PC-9 (cell line): ENCODE measurements around the gene UGGT1. TPM values are rescaled to one million over a fixed set of nuclear protein-coding genes. Genes with fewer than 3 reads are reported as not detected.

Experiments used
- BruUV-seq: library from RNA; stranded (reverse); fragments of 400-500 nt; replicated peaks from 2 replicates; lab custom pipeline; 2021; lab: Mats Ljungman, UMichigan
- CTCF ChIA-PET: fragments of 300-600 bp; sonication (Branson Sonifier 250); formaldehyde crosslinking; loops from one replicate; lab custom pipeline; 2022; ENCODE audit warnings: antibody characterized with exemption; lab: Charles Lee
- POLR2A ChIA-PET: fragments of 300-600 bp; sonication (Branson Sonifier 250); formaldehyde crosslinking; loops from one replicate; lab custom pipeline; 2022; ENCODE audit warnings: antibody characterized with exemption; ENCODE audit not compliant: unreplicated experiment; lab: Charles Lee
- DNase-seq, 2 experiments: peaks; one replicate each; pipeline versions ENCODE4 v3.0.0 to v3.0.0-alpha.2; 2015 to 2022; ENCODE audit warnings: mixed read lengths in 1 of 2
- H2AFZ ChIP-seq: fragments of 200-600 bp; sonication (generic); 2 replicates; pipeline ENCODE4 v1.8.1; 2017; ENCODE audit warnings: antibody characterized with exemption
- H3F3A ChIP-seq: fragments of 200-600 bp; sonication (generic); 2 replicates; pipeline ENCODE4 v1.8.1; 2017; ENCODE audit warnings: antibody characterized with exemption, mild to moderate bottlenecking, low read depth; ENCODE audit not compliant: insufficient read depth
- H3K27ac ChIP-seq: fragments of 200-600 bp; sonication (generic); 2 replicates; pipeline ENCODE4 v1.6.1; 2016; ENCODE audit warnings: mixed run types
- H3K27me3 ChIP-seq: fragments of 200-600 bp; sonication (generic); 2 replicates; pipeline ENCODE4 v1.6.1; 2016; ENCODE audit warnings: low read depth, mixed run types; ENCODE audit not compliant: insufficient read depth
- H3K36me3 ChIP-seq: fragments of 200-600 bp; sonication (generic); 2 replicates; pipeline ENCODE4 v1.6.1; 2016; ENCODE audit warnings: low read depth, mixed run types
- H3K4me1 ChIP-seq: fragments of 200-600 bp; sonication (generic); replicated peaks from 2 replicates; pipeline ENCODE4 v1.6.1; 2016; ENCODE audit warnings: mixed run types; ENCODE audit not compliant: insufficient read depth
- H3K4me2 ChIP-seq: fragments of 200-600 bp; sonication (generic); 2 replicates; pipeline ENCODE4 v1.6.1; 2017; ENCODE audit warnings: mixed run types
- H3K4me3 ChIP-seq: fragments of 200-600 bp; sonication (generic); 2 replicates; pipeline ENCODE4 v1.6.1; 2016; ENCODE audit warnings: mixed run types
- H3K79me2 ChIP-seq: fragments of 200-600 bp; sonication (generic); 2 replicates; pipeline ENCODE4 v1.6.1; 2017; ENCODE audit warnings: low read depth, mixed run types
- H3K9me2 ChIP-seq: fragments of 200-600 bp; sonication (generic); 2 replicates; pipeline ENCODE4 v1.8.1; 2017; ENCODE audit warnings: mild to moderate bottlenecking; ENCODE audit not compliant: insufficient read depth
- H3K9me3 ChIP-seq: fragments of 200-600 bp; sonication (generic); 2 replicates; pipeline ENCODE4 v1.8.1; 2016; ENCODE audit warnings: low read depth; ENCODE audit not compliant: insufficient read depth
- H4K20me1 ChIP-seq: fragments of 200-600 bp; sonication (generic); 2 replicates; pipeline ENCODE4 v1.8.1; 2017; ENCODE audit not compliant: insufficient read depth
- CTCF ChIP-seq: fragments of 200-600 bp; sonication (generic); conservative IDR thresholded peaks from 2 replicates; pipeline ENCODE4 v1.6.1; 2017; ENCODE audit warnings: mixed run types, antibody characterized with exemption, mild to moderate bottlenecking, moderate library complexity
- EZH2 ChIP-seq: fragments of 200-600 bp; sonication (generic); IDR thresholded peaks from 2 replicates; pipeline ENCODE4 v1.8.0; 2017; ENCODE audit warnings: antibody characterized with exemption, low read depth
- intact Hi-C: fragments of 100-400 bp; cut with micrococcal nuclease; formaldehyde crosslinking; loops from one replicate; pipeline ENCODE4 v1.10.0; 2022; ENCODE audit not compliant: unreplicated experiment
- total RNA-seq: library from RNA; stranded (reverse); gene quantifications from 2 replicates; pipeline ENCODE4 v1.2.3, GENCODE V29; 2021

UGGT1 gene
- total RNA-seq, 1 experiment from 2014 or later = 56.9 TPM

GRCh38 chr2:128064353-128064752, 26.6 kb upstream of the UGGT1 start:
- intact Hi-C loops = loop anchor here (10.0 kb wide), 1 partner anchor 1860 kb away; no protein-coding TSS in a partner anchor
- no peaks in the 10 kb centered on the region for H3K9me2 ChIP-seq
- no peaks in the 10 kb centered on the region for H3K27me3 ChIP-seq
- no peaks in the 10 kb centered on the region for H3F3A ChIP-seq
- H3K4me3 ChIP-seq = no peak overlapping the region
- H3K9me3 ChIP-seq = no peaks in the 10 kb centered on the region
- TF ChIP-seq CTCF (no peak), EZH2 (no peak)
- CTCF ChIA-PET = interaction anchor here (0.5 to 1.5 kb wide), 4 partner anchors 26 to 256 kb away, joined by 4 to 11 read pairs (median 5); partner anchors contain the start of gene UGGT1
- H3K79me2 ChIP-seq = no peaks in the 10 kb centered on the region
- H3K4me1 ChIP-seq = no peaks in the 10 kb centered on the region
- no peaks in the 10 kb centered on the region for H3K36me3 ChIP-seq
- no TSS peak for BruUV-seq
- DNase-seq = no peak
- POLR2A ChIA-PET = no interaction called here
- H3K4me2 ChIP-seq = no peak overlapping the region
- H3K27ac ChIP-seq = no peak overlapping the region
- H2AFZ ChIP-seq = no peak overlapping the region
- no peaks in the 10 kb centered on the region for H4K20me1 ChIP-seq

GRCh38 chr2:128069769-128070168, 21.2 kb upstream of the UGGT1 start:
- intact Hi-C loops = loop anchor here (10.0 kb wide), 1 partner anchor 1855 kb away; no protein-coding TSS in a partner anchor

DNA sequence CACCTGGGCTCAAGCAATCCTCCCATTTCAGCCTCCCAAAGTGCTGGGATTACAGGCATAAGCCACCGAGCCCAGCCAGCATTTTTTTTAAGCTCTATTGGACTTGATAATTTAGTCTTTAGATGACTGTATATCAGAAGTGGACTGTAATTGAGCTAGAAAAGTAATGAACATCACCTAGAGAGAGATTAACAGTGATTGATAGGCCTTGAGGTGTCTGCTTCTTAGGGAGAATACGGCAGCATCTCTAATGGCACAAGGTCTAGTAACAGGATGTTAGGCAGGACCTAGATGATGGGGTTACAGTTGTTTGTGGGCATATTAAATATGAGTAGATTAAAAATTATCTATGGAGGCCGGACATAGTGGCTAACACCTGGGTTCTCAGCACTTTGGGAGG, 17.7 kb upstream of the UGGT1 start:
- Histone ChIP-seq H3K27me3 (no peaks in the 10 kb centered on the region), H4K20me1 (no peaks in the 10 kb centered on the region), H3K4me3 (no peak overlapping the region), H3K79me2 (no peaks in the 10 kb centered on the region), H3K36me3 (no peaks in the 10 kb centered on the region), H3K9me3 (no peaks in the 10 kb centered on the region), H2AFZ (no peak overlapping the region), H3K4me1 (no peaks in the 10 kb centered on the region), H3K27ac (no peak overlapping the region), H3F3A (no peaks in the 10 kb centered on the region), H3K4me2 (no peak overlapping the region), H3K9me2 (no peaks in the 10 kb centered on the region)
- intact Hi-C loops = no loop called here
- CTCF ChIA-PET = no interaction called here
- POLR2A ChIA-PET = no interaction called here
- no TSS peak for BruUV-seq
- TF ChIP-seq CTCF = no peak
- TF ChIP-seq EZH2 = no peak
- DNase-seq = no peak

More at GRCh38 chr2:128069769-128070168, 21.2 kb upstream of the UGGT1 start:
- Histone ChIP-seq H4K20me1 (no peaks in the 10 kb centered on the region), H3F3A (no peaks in the 10 kb centered on the region), H3K9me3 (no peaks in the 10 kb centered on the region), H3K27me3 (no peaks in the 10 kb centered on the region), H2AFZ (no peak overlapping the region), H3K9me2 (no peaks in the 10 kb centered on the region), H3K4me2 (no peak overlapping the region), H3K36me3 (no peaks in the 10 kb centered on the region), H3K27ac (no peak overlapping the region), H3K79me2 (no peaks in the 10 kb centered on the region), H3K4me3 (no peak overlapping the region), H3K4me1 (no peaks in the 10 kb centered on the region)
- no TSS peak for BruUV-seq
- TF ChIP-seq EZH2 = no peak
- no peak for TF ChIP-seq CTCF
- ChIA-PET POLR2A (no interaction called here), CTCF (no interaction called here)
- DNase-seq = peak in 1 of 2 experiments; percentile 35
